Gastroesophageal sphincter (tissue), 3 donors: Measurements from ENCODE around the gene RPN1.

Experiments used
- POLR2A ChIP-seq, 2 donors: fragments of 450-650 bp; IDR thresholded peaks; one replicate each; pipeline ENCODE4 v1.6.1; 2017; ENCODE audit warnings: antibody characterized with exemption in 2 of 2, mild to moderate bottlenecking in 2 of 2, moderate library complexity in 1 of 2
- POLR2AphosphoS5 ChIP-seq: sonication (generic); formaldehyde crosslinking; IDR thresholded peaks from one replicate; pipeline ENCODE4 v1.6.1; 2017; ENCODE audit warnings: antibody characterized with exemption
- TF ChIP-seq, protein P1 (sequence below), 4 experiments: fragments of 200-600 bp in 2 of 4; fragments of 450-650 bp in 2 of 4; sonication (generic) in 1 of 4; IDR thresholded peaks; one replicate each; pipeline ENCODE4 v1.5.1; 2017 to 2019; ENCODE audit warnings: antibody characterized with exemption in 4 of 4, mild to moderate bottlenecking in 2 of 4, moderate library complexity in 2 of 4

DNA sequence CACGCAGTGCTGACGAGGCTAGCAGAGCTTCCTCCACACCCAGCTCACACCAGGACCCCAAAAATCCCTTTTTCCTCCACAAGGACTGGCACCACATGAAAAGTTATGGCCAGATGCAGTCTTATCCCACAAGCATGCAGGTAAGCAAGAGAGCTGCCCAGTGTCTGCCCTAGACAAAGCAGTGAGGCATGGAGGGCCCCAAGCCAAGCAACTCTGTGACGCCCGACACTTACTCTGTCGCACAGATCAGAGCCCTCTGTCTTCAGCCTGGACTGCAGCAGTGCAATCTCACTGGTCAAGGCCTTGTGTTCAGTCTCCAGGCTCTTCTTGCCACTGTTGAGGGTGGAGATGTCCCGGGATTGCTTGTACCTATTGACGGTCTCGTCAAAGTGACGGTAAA is 28.7 kb downstream of the RPN1 start:
- TF ChIP-seq, protein P1, sequence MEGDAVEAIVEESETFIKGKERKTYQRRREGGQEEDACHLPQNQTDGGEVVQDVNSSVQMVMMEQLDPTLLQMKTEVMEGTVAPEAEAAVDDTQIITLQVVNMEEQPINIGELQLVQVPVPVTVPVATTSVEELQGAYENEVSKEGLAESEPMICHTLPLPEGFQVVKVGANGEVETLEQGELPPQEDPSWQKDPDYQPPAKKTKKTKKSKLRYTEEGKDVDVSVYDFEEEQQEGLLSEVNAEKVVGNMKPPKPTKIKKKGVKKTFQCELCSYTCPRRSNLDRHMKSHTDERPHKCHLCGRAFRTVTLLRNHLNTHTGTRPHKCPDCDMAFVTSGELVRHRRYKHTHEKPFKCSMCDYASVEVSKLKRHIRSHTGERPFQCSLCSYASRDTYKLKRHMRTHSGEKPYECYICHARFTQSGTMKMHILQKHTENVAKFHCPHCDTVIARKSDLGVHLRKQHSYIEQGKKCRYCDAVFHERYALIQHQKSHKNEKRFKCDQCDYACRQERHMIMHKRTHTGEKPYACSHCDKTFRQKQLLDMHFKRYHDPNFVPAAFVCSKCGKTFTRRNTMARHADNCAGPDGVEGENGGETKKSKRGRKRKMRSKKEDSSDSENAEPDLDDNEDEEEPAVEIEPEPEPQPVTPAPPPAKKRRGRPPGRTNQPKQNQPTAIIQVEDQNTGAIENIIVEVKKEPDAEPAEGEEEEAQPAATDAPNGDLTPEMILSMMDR (IDR thresholded peaks at IDR 0.05), result no peak
- TF ChIP-seq POLR2AphosphoS5 (no peak), POLR2A (IDR thresholded peaks at IDR 0.05) (no peak)
